Panc1 (cell line): ENCODE measurements around the gene IGF1R. TPM values are rescaled to one million over a fixed set of nuclear protein-coding genes. Genes with fewer than 3 reads are reported as not detected.

Experiments used
- ATAC-seq: fragments of 200-7000 bp; cut with Tn5 transposase; 2 replicates; pipeline ENCODE4 v1.9.1; 2020; ENCODE audit warnings: mild to moderate bottlenecking, moderate library complexity
- BruUV-seq: library from RNA; stranded (reverse); fragments of 400-500 nt; replicated peaks from 2 replicates; lab custom pipeline; 2021; lab: Mats Ljungman, UMichigan
- CTCF ChIA-PET: fragments of 300-600 bp; sonication (Branson Sonifier 250); formaldehyde crosslinking; loops from one replicate; lab custom pipeline; 2022; ENCODE audit warnings: antibody characterized with exemption; lab: Charles Lee
- POLR2A ChIA-PET: fragments of 300-600 bp; sonication (Branson Sonifier 250); formaldehyde crosslinking; loops from one replicate; lab custom pipeline; 2022; ENCODE audit warnings: antibody characterized with exemption; lab: Charles Lee
- DNase-seq: peaks from one replicate; pipeline ENCODE4 v3.0.0-alpha.2; 2010; ENCODE audit warnings: low read depth, low spot score
- H3K27ac ChIP-seq: 2 replicates; pipeline ENCODE4 v1.5.1; 2011; ENCODE audit warnings: mild to moderate bottlenecking, low read length, inconsistent platforms
- H3K27me3 ChIP-seq: fragments of 200-500 bp; sonication (Bioruptor generic); 2 replicates; pipeline ENCODE4 v1.6.0; 2014; ENCODE audit warnings: low read length, inconsistent platforms; ENCODE audit not compliant: control insufficient read depth, insufficient read depth
- H3K36me3 ChIP-seq: fragments of 200-500 bp; sonication (Bioruptor generic); 2 replicates; pipeline ENCODE4 v1.5.1; 2014; ENCODE audit warnings: inconsistent platforms, mild to moderate bottlenecking, low read length, moderate library complexity; ENCODE audit not compliant: control insufficient read depth, insufficient read depth
- H3K4me1 ChIP-seq: 2 replicates; pipeline ENCODE4 v1.5.1; 2011; ENCODE audit warnings: inconsistent platforms, mild to moderate bottlenecking, low read length, moderate library complexity; ENCODE audit not compliant: control insufficient read depth, insufficient read depth
- H3K4me3 ChIP-seq, 2 experiments: 2 replicates each; pipeline ENCODE4 v1.5.1; 2011 to 2012; ENCODE audit warnings: low read depth in 2 of 2, low read length in 2 of 2, mild to moderate bottlenecking in 2 of 2, inconsistent platforms in 1 of 2, moderate library complexity in 1 of 2
- H3K9me3 ChIP-seq: fragments of 200-500 bp; sonication (Bioruptor generic); 2 replicates; pipeline ENCODE4 v1.5.1; 2014; ENCODE audit warnings: low read depth, mild to moderate bottlenecking, inconsistent platforms, low read length, moderate library complexity; ENCODE audit not compliant: control insufficient read depth, insufficient read depth
- CTCF ChIP-seq: fragments of 450-650 bp; IDR thresholded peaks from 2 replicates; pipeline ENCODE4 v1.5.1; 2017; ENCODE audit warnings: mild to moderate bottlenecking
- POLR2AphosphoS5 ChIP-seq: IDR thresholded peaks from 2 replicates; pipeline ENCODE4 v1.6.1; 2012; ENCODE audit warnings: mild to moderate bottlenecking, low read depth, low read length, moderate library complexity
- REST ChIP-seq, 2 experiments: IDR thresholded peaks; 2 replicates each; pipeline ENCODE4 v1.6.1; 2011 to 2012; ENCODE audit warnings: low read depth in 2 of 2, control low read depth in 1 of 2, low read length in 1 of 2, mild to moderate bottlenecking in 1 of 2, moderate library complexity in 1 of 2; ENCODE audit not compliant: insufficient read depth in 1 of 2
- SIN3A ChIP-seq: IDR thresholded peaks from 2 replicates; pipeline ENCODE4 v1.6.1; 2012; ENCODE audit warnings: low read depth, mild to moderate bottlenecking, low read length, moderate library complexity, borderline replicate concordance; ENCODE audit not compliant: insufficient read depth
- TCF7L2 ChIP-seq: IDR thresholded peaks from 2 replicates; pipeline ENCODE4 v1.6.1; 2011; ENCODE audit warnings: mild to moderate bottlenecking, low read depth, low read length, inconsistent platforms
- in situ Hi-C: cut with HindIII; loops from 2 replicates; pipeline ENCODE4 v1.10.0; 2016; ENCODE audit warnings: low sequenced_read_pairs, low pct_unique_long_range_greater_than_20kb
- intact Hi-C: fragments of 100-400 bp; cut with micrococcal nuclease; formaldehyde crosslinking; loops from one replicate; pipeline ENCODE4 v1.10.0; 2022; ENCODE audit not compliant: unreplicated experiment
- total RNA-seq: library from RNA; stranded (reverse); gene quantifications from one replicate; pipeline ENCODE4 v1.2.1, GENCODE V29; 2021; ENCODE audit not compliant: unreplicated experiment

Gene IGF1R
- total RNA-seq, 1 experiment from 2014 or later: 77.1 TPM

- H3K9me3 ChIP-seq: no peaks in the 10 kb centered on the region
- CTCF ChIA-PET: interaction anchor here (1.0 kb wide), 1 partner anchor 49 kb away, joined by 3 read pairs; no protein-coding TSS in a partner anchor
- peaks cover 91% of the 10 kb centered on the region for H3K4me1 ChIP-seq
- H3K36me3 ChIP-seq: no peaks in the 10 kb centered on the region
- DNase-seq (no peak), ATAC-seq (no peak)
- POLR2A ChIA-PET: no interaction called here
- BruUV-seq: no TSS peak
- no peak for TF ChIP-seq POLR2AphosphoS5
- no peak for TF ChIP-seq REST (IDR thresholded peaks at IDR 0.05; ENCODE audit: insufficient read depth in 1 of 2, low read depth in 2 of 2, low read length in 1 of 2)
- no peak for TF ChIP-seq TCF7L2
- TF ChIP-seq CTCF: no peak
- no peak for TF ChIP-seq SIN3A
- in situ Hi-C loops (no loop called here), intact Hi-C loops (no loop called here)
- H3K27me3 ChIP-seq: no peaks in the 10 kb centered on the region
- peak overlapping the region; percentile 98 for H3K27ac ChIP-seq
- peak overlapping the region in 1 of 2 experiments; percentile 42; a peak in 1 of 4 replicates for H3K4me3 ChIP-seq
Observed at GRCh38 chr15:98802187-98802586, 153.8 kb downstream of the IGF1R start.

DNA sequence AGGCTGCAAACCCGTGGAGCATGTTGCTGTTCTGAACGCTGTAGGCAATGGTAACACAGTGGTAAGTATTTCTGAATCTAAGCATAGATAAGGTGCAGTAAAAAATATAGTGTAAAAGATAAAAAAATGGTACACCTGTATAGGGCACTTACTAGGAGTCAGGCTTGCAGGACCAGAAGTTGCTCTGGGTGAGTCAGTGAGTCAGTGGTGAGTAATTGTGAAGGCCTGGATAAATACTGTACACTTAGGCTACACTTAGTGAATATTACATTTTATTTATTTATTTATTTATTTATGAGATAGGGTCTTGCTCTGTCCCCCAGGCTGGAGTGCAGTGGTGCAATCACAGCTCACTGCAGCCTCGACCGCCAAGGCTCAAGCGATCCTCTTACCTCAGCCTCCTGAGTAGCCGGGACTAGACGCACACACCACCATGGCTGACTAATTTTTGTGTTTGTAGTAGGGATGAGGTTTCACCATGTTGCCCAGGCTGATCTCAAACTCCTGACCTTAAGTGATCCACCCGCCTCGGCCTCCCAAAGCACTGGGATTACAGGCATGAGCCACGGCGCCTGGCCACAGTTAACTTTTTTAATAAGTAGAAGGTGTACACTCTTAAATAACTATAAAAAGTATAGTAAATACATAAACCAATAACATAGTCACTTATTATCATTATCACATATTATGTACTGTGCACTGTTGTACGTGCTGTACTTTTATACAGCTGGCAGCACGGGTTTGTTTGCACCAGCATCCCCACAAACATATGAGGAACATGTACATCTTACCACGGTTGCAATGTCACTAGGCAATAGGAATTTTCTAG, 155.1 kb downstream of the IGF1R start:
- no peak for TF ChIP-seq REST (IDR thresholded peaks at IDR 0.05; ENCODE audit: insufficient read depth in 1 of 2, low read depth in 2 of 2, low read length in 1 of 2)
- no peak for TF ChIP-seq SIN3A
- no peak for TF ChIP-seq CTCF
- no peak for TF ChIP-seq TCF7L2
- no peak for TF ChIP-seq POLR2AphosphoS5
- DNase-seq: no peak
- H3K27me3 ChIP-seq: no peaks in the 10 kb centered on the region
- ATAC-seq: peak; percentile 67
- peak overlapping the region; percentile 98 for H3K27ac ChIP-seq
- in situ Hi-C loops: no loop called here
- CTCF ChIA-PET: interaction anchor here (1.7 kb wide), 1 partner anchor 47 kb away, joined by 6 read pairs; no protein-coding TSS in a partner anchor
- no peaks in the 10 kb centered on the region for H3K36me3 ChIP-seq
- no TSS peak for BruUV-seq
- peaks cover 85% of the 10 kb centered on the region for H3K4me1 ChIP-seq
- no peaks in the 10 kb centered on the region for H3K9me3 ChIP-seq
- POLR2A ChIA-PET: interaction anchor here (0.6 kb wide), 1 partner anchor 46 kb away, joined by 3 read pairs; no protein-coding TSS in a partner anchor
- intact Hi-C loops: no loop called here
- no peak overlapping the region; a peak in 1 of 4 replicates for H3K4me3 ChIP-seq
